ENCODE measurements around the gene BPTF.
"Not testable (repeated sequence)": the region's sequence is repeated elsewhere in the genome, so short reads cannot be mapped to it uniquely, and the experiment has no call there.

BPTF gene

DNA sequence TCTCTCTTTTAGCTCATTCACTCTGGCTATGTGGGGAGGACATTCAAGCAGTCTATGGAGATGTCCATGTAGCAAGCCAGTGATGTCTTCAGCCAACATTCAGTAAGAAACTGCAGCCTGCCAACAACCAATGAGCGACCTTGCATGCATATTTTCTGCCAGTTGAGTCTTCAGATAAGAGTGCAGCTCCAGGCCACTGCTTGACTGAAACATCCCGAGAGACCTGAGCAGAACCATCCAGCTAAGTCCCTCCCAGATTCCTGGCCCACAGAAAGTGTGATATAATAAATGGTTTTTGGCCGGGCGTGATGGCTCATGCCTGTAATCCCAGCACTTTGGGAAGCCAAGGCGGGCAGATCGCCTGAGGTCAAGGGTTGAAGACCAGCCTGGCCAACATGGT, 181.5 kb downstream of the BPTF start:
- no peak for DNase-seq (ENCODE audit: low read depth in 2 of 2)

- peak; percentile 61 to 72 for DNase-seq (ENCODE audit: low read depth in 2 of 2)
These were observed 185.9 kb downstream of the BPTF start for GRCh38 chr17:68011199-68011665.

DNA sequence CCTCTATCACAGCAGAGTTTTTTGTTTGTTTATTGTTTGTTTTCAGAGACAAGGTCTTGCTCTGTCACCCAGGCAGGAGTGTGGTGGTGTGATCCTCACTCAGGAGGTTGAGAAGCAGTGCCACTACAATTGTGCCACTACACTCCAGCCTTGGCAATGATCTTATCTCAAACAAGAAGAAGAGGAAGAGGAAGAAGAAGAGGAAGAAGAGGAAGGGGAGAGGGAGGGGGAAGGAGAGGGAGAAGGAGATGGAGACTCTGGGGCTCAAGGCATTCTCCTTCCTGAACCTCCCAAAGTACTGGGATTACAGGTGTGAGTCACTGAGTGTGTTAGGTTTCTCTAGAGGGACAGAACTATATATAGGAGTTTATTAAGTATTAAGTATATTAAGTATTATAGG, 188.1 kb downstream of the BPTF start:
- no peak for DNase-seq (ENCODE audit: low read depth in 2 of 2)

DNA sequence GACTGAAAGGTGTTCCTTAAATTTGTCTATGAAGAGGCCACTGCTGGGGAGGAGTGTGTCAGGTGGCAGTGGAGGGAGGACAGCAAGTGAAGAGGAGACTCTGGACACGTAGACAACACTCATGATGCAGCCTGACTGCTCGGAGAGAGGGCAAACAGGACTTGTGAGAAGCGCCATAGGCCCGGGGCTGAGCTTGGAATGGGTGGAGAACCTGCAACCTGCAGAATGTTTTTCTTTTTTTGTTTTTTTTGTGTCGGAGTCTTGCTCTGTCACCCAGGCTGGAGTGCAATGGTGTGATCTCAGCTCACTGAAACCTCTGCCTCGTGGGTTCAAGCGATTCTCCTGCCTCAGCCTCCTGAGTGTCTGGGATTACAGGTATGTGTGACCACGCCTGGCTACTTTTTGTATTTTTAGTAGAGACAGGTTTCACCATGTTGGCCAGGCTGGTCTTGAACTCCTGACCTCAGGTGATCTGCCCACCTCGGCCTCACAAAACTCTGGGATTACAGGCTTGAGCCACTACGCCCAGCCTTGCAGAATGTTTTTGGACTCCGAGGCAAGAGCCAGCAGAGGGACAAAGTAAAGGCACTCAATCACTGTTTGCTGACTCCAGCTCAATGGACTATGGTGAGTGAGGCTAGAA, 189.9 kb downstream of the BPTF start:
- DNase-seq (ENCODE audit: low read depth in 2 of 2), result no peak

GRCh38 chr17:68016838-68017237, 191.5 kb downstream of the BPTF start:
- DNase-seq (ENCODE audit: low read depth in 2 of 2), result no peak

GRCh38 chr17:68018493-68018892, 193.2 kb downstream of the BPTF start:
- DNase-seq (ENCODE audit: low read depth in 2 of 2), result not testable (repeated sequence)

DNA sequence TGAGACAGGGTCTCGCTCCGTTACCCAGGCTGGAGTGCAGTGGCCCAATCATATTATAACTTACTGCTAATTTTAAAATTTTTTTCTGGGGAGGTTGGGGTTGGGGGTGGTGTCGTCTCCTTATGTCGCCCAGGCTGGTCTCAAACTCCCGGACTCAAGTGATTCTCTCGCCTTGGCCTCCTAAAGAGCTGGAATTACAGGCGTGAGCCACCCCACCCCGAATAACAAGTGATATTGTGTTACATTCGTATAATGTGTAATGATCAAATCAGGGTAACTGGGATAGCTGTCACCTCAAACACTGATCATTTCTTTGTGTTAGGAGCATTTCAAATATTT, 194.0 kb downstream of the BPTF start:
- DNase-seq (ENCODE audit: low read depth in 2 of 2), result no peak

DNA sequence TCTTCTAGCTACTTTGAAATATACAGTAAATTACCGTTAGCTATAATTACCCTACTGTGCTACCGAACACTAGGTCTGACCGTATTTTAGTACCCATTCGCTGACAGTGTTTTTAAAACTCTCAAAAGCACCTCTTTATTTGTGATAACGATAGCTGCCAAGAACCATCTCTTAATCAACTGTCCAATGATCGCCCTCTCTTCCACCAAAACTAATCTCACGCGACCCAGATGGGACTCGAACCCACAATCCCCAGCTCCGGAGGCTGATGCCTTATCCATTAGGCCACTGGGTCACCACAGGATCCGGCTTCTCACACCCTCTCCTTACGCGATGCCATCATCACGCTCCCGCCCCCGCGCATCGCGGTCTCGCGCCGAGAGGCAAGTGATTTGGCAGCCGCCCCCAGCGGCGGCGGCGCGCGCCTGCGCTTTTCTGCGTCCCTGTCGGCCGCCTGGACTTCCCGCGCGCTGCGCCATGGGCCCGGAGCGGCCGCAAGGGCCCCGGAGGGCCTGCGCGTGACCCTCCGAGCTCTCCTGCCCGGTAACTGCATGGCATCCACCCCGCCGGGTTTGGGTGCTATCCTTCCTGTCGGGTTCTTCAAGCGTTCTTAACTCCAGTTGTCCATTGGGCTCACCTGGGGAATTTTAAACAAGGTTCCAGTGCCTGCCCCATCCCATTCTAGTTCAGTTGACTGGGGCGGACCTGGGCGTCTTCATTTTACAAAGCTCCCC, 194.5 kb downstream of the BPTF start:
- peak; percentile 94 to 99 for DNase-seq (ENCODE audit: low read depth in 2 of 2)

DNA sequence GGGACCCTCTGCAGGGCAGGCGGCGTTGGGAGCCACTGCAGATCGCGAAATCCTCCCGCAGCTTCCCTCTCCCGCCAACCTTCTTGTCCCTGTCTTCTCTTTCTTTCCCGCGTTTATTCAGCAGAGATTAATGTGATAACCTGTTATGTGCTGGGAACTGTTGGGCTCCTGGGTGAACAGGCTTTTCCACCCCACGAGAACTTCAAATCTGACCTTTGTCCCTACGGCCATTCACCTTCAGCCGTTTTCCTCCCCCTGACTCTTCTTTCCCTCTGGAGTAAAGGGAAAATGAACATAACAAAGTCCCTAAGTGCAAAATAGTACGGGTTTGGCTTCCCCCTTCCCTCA, 195.1 kb downstream of the BPTF start:
- DNase-seq (ENCODE audit: low read depth in 2 of 2), result no peak

DNA sequence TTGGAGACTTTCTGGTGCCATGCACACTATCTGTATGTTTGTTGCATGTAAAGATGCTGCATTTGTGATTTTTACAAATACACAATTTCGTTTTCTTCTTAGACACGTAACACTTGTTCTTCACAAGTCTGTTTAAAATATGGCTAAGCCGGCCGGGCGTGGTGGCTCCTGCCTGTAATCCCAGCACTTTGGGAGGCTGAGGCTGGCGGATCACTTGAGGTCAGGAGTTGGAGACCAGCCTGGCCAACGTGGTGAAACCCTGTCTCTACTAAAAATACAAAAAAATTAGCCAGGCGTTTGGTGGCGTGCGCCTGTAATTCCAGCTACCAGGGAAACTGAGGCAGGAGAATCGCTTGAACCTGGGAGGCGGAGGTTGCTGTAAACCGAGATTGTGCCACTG, 195.5 kb downstream of the BPTF start:
- not testable (repeated sequence) for DNase-seq (ENCODE audit: low read depth in 2 of 2)

GRCh38 chr17:68021963-68022362, 196.7 kb downstream of the BPTF start:
- no peak for DNase-seq (ENCODE audit: low read depth in 2 of 2)

DNA sequence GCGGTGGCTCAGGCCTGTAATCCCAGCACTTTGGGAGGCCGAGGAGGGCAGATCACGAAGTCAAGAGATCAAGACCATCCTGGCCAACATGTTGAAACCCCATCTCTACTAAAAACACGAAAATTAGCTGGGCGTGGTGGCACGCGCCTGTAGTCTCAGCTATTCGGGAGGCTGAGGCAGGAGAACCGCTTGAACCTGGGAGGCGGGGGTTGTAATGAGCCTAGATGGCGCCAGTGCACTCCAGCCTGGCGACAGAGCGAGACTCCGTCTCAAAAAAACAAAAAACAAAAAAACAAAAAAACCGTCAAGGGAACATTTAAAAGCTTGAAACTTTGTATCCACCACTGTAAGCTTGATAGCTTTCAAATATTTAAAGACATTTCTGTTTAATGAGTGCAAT, 197.2 kb downstream of the BPTF start:
- DNase-seq (ENCODE audit: low read depth in 2 of 2), result not testable (repeated sequence)

- DNase-seq (ENCODE audit: low read depth in 2 of 2), result no peak
These were observed 204.4 kb downstream of the BPTF start for GRCh38 chr17:68029512-68030215.
